IPS-18a (cell line): Measurements from ENCODE around the gene CFAP45.
A peak's percentile ranks its signal among the peaks of the same experiment; 100 is the strongest.
"Not testable (repeated sequence)": the region's sequence is repeated elsewhere in the genome, so short reads cannot be mapped to it uniquely, and the experiment has no call there.

Experiments used
- H3K27ac ChIP-seq: one replicate; pipeline ENCODE4 v1.5.1; 2013; ENCODE audit warnings: low read length
- H3K27me3 ChIP-seq: one replicate; pipeline ENCODE4 v1.6.1; 2013; ENCODE audit warnings: mild to moderate bottlenecking, low read length; ENCODE audit not compliant: control insufficient read depth, insufficient read depth
- H3K36me3 ChIP-seq: one replicate; pipeline ENCODE4 v1.6.1; 2013; ENCODE audit warnings: low read depth, low read length; ENCODE audit not compliant: control insufficient read depth
- H3K4me1 ChIP-seq: one replicate; pipeline ENCODE4 v1.6.1; 2013; ENCODE audit warnings: low read depth, low read length; ENCODE audit not compliant: control insufficient read depth
- H3K4me3 ChIP-seq: one replicate; pipeline ENCODE4 v1.5.1; 2013; ENCODE audit warnings: low read length
- H3K9ac ChIP-seq: one replicate; pipeline ENCODE4 v1.6.1; 2013; ENCODE audit warnings: mild to moderate bottlenecking, low read length, moderate library complexity
- H3K9me3 ChIP-seq: one replicate; pipeline ENCODE4 v1.6.1; 2013; ENCODE audit warnings: low read depth, low read length; ENCODE audit not compliant: control insufficient read depth

Gene CFAP45

DNA sequence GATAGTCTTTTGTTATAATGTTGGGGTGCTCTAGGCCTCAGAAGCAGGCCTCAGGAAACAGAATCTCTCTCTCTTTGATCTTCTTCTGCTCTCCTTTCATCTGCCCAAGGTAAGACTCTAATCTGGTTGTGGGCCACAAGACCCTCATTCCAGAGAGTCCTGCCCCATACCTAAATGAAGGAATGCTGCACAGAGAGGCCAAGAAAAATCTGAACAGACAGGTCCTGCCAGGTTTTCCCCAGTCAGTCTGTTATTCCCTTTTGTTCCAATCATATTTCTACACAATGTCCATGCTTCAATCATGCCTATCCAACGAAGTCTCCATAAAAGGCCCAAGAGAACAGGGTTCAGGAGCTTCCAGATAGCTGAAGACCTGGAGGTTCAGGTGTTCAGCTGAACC lies 7.0 kb upstream of the CFAP45 start:
- Histone ChIP-seq H3K27ac (no peak overlapping the region), H3K9me3 (no peaks in the 10 kb centered on the region), H3K36me3 (no peaks in the 10 kb centered on the region), H3K4me1 (peaks cover 14% of the 10 kb centered on the region), H3K4me3 (no peak overlapping the region), H3K27me3 (no peaks in the 10 kb centered on the region), H3K9ac (no peak overlapping the region)

DNA sequence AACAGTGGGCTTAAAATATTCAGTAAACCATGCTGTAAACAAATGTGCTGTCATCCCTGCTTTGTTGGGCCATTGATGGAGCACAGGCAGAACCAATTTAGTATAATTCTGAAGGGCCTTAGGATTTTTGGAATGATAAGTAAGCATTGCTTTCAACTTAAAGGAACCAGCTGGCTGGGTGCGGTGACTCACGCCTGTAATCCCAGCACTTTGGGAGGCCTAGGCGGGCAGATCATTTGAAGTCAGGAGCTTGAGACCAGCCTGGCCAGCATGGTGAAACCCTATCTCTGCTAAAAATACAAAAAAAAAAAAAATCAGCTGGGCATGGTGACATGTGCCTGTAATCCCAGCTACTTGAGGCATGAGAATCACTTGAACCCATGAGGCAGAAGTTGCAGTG lies 4.1 kb upstream of the CFAP45 start:
- H3K27me3 ChIP-seq: peaks cover 13% of the 10 kb centered on the region
- H3K9ac ChIP-seq, H3K4me1 ChIP-seq, H3K9me3 ChIP-seq, H3K4me3 ChIP-seq, H3K36me3 ChIP-seq, H3K27ac ChIP-seq: not testable (repeated sequence)

- no peaks in the 10 kb centered on the region for H3K9me3 ChIP-seq
- H3K27me3 ChIP-seq: peaks cover 13% of the 10 kb centered on the region
- no peaks in the 10 kb centered on the region for H3K36me3 ChIP-seq
- no peak overlapping the region for H3K4me3 ChIP-seq
- no peak overlapping the region for H3K27ac ChIP-seq
- H3K9ac ChIP-seq: no peak overlapping the region
- H3K4me1 ChIP-seq: peaks cover 9% of the 10 kb centered on the region
These were observed 2.6 kb upstream of the CFAP45 start for GRCh38 chr1:159902541-159902940.

- Histone ChIP-seq H3K27ac (no peak overlapping the region), H3K9ac (peak overlapping the region; percentile 42), H3K36me3 (no peaks in the 10 kb centered on the region), H3K27me3 (peaks cover 13% of the 10 kb centered on the region), H3K4me3 (peak overlapping the region; percentile 61), H3K4me1 (peaks cover 9% of the 10 kb centered on the region), H3K9me3 (no peaks in the 10 kb centered on the region)
These were observed 893 bp upstream of the CFAP45 start for GRCh38 chr1:159900755-159901360.

GRCh38 chr1:159899634-159900033 lies 331 bp downstream of the CFAP45 start:
- H3K4me3 ChIP-seq, H3K9me3 ChIP-seq, H3K27ac ChIP-seq, H3K36me3 ChIP-seq, H3K4me1 ChIP-seq: not testable (repeated sequence)
- Histone ChIP-seq H3K9ac (peak overlapping the region; percentile 48), H3K27me3 (peaks cover 13% of the 10 kb centered on the region)

GRCh38 chr1:159898527-159898926 lies 1.4 kb downstream of the CFAP45 start:
- Histone ChIP-seq H3K9me3 (no peaks in the 10 kb centered on the region), H3K4me1 (peaks cover 9% of the 10 kb centered on the region), H3K27ac (no peak overlapping the region), H3K36me3 (no peaks in the 10 kb centered on the region), H3K27me3 (peaks cover 13% of the 10 kb centered on the region), H3K4me3 (no peak overlapping the region), H3K9ac (no peak overlapping the region)

DNA sequence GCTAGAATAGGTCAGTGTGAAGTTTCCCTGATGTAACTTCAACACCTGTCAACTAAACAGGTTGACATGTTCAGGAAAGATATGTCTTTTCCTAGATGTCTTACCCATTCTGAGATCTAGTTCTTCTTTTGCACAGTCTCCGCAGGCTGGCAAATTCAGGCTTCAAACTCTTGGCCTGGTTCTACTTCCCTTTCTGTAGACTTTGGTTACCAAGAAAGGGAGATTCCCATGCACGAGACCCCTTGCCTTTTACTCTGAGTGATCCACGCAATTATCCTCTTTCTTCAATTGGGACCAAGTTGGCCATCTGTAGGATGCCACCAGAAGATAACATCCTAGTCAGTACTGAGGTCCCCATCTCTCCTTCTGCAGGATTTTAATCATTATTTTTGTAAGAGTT lies 2.0 kb downstream of the CFAP45 start:
- H3K36me3 ChIP-seq: no peaks in the 10 kb centered on the region
- peaks cover 9% of the 10 kb centered on the region for H3K4me1 ChIP-seq

DNA sequence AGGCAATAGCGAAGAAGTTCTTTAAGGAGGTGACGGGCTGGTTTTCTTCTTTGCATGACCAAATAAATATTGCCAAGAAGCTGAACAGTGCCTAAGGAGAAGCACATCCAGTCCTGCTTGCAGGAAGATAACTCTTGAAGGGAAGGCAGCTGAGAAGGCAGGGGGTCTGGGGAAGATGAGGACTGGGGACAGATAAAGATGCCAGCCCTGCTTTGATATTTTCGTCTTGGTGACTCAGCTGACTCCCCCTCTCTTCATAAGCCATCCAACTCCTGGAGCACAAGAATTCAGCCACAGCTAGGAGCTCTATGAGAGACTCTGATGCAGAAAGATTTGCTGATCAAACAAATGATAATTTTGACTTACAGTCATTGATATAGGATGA lies 3.4 kb downstream of the CFAP45 start:
- no peak overlapping the region for H3K27ac ChIP-seq
- no peak overlapping the region for H3K4me3 ChIP-seq
- H3K4me1 ChIP-seq: peaks cover 9% of the 10 kb centered on the region
- no peaks in the 10 kb centered on the region for H3K9me3 ChIP-seq
- no peaks in the 10 kb centered on the region for H3K36me3 ChIP-seq
- no peak overlapping the region for H3K9ac ChIP-seq
- H3K27me3 ChIP-seq: peaks cover 13% of the 10 kb centered on the region

More for the DNA sequence above, 2.0 kb downstream of the CFAP45 start:
- H3K27ac ChIP-seq: no peak overlapping the region
- peaks cover 13% of the 10 kb centered on the region for H3K27me3 ChIP-seq
- H3K9ac ChIP-seq: no peak overlapping the region
- no peak overlapping the region for H3K4me3 ChIP-seq
- no peaks in the 10 kb centered on the region for H3K9me3 ChIP-seq

DNA sequence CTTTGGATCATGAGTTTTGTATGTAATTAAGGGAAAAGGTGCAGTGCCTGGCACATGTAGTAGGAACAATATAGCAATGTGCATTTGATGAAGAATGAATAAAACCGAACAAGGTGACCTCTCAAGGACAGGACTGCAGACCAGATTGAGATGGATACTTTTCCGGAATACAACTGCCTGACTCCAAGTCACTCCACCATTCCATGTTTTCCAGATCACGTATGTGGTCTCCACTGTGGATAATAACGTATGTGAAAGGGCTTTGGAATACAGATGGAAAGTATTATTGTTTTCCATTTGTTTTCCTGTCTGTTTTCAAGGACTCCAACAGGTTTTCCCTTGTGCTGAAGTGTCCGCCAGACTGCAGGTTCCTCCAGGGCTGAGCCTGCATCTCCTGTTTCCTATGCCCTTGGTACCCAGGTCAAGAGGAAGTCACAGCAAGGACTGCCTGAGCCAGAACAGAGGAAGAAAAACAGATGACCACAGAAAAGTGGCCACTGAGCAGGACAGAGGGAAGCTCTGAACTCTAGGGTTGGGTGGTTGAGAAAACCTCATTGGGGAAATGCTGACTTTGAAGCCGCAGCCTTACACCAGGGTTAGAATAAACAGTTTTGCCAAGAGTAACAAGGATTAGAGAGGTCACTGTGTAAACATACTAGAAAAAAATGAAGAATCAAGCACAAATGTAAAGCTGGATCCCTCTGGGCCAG lies 4.0 kb downstream of the CFAP45 start:
- Histone ChIP-seq H3K36me3 (no peaks in the 10 kb centered on the region), H3K4me3 (no peak overlapping the region), H3K4me1 (peaks cover 9% of the 10 kb centered on the region), H3K27me3 (peaks cover 8% of the 10 kb centered on the region), H3K27ac (no peak overlapping the region), H3K9me3 (no peaks in the 10 kb centered on the region), H3K9ac (no peak overlapping the region)

DNA sequence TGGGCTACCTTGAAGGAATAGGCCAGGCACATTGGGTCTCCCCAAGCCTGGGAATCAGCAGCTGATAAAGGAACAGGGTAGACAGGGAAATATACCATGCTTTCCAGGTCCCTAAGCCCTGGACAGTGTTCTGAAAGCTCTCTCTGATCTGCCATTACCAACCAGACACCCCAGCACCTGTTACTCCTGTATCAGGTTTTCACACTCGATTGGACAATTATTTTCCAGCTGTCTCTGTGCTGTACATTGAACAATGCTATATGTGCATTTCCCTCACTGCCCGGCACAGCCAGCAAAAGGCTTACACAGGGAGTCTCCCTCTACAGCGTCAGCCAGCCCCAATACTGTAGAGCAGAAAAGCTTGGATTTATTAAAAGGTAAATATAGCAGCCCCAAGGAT lies 4.7 kb downstream of the CFAP45 start:
- Histone ChIP-seq H3K9ac (no peak overlapping the region), H3K4me3 (no peak overlapping the region), H3K36me3 (no peaks in the 10 kb centered on the region), H3K27me3 (peaks cover 1% of the 10 kb centered on the region), H3K27ac (no peak overlapping the region), H3K4me1 (peaks cover 2% of the 10 kb centered on the region), H3K9me3 (no peaks in the 10 kb centered on the region)

GRCh38 chr1:159892944-159893343 lies 7.0 kb downstream of the CFAP45 start:
- Histone ChIP-seq H3K27ac (no peak overlapping the region), H3K4me1 (no peaks in the 10 kb centered on the region), H3K9me3 (no peaks in the 10 kb centered on the region), H3K27me3 (no peaks in the 10 kb centered on the region), H3K36me3 (no peaks in the 10 kb centered on the region), H3K9ac (no peak overlapping the region), H3K4me3 (no peak overlapping the region)
